ENCODE results near the gene DNAJC2. TPM values are rescaled to one million over a fixed set of nuclear protein-coding genes. Genes with fewer than 3 reads are reported as not detected.

Gene DNAJC2
- total RNA-seq, 1 donor from 2014 or later: 7.6 TPM

DNA sequence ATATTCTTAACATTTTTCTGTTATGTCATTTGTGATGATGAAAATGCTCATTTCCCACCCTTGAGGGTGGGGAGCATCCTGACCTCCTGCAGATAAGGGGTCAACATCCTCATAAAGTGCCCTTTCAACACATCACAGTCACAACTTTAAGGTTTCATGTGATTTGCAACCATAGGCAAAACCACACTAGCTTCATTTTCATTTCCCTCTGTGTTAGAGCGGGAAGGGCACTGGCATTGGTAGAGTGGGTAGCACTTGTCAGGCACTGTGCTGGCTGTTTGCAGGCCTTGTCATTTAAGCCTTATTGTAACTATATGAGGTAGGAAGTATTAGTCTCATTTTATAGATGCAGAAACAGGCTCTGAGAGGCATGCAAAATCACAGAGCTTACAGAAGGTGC is 42.7 kb upstream of the DNAJC2 start:
- H3K9me3 ChIP-seq: no peaks in the 10 kb centered on the region
- H3K27me3 ChIP-seq: no peaks in the 10 kb centered on the region
- no peak overlapping the region for H3K27ac ChIP-seq
- intact Hi-C loops (cut with DNase I): no loop called here
- no peaks in the 10 kb centered on the region for H3K4me1 ChIP-seq
- no peak for DNase-seq (ENCODE audit: low spot score in 2 of 2)
- TF ChIP-seq, protein P1, sequence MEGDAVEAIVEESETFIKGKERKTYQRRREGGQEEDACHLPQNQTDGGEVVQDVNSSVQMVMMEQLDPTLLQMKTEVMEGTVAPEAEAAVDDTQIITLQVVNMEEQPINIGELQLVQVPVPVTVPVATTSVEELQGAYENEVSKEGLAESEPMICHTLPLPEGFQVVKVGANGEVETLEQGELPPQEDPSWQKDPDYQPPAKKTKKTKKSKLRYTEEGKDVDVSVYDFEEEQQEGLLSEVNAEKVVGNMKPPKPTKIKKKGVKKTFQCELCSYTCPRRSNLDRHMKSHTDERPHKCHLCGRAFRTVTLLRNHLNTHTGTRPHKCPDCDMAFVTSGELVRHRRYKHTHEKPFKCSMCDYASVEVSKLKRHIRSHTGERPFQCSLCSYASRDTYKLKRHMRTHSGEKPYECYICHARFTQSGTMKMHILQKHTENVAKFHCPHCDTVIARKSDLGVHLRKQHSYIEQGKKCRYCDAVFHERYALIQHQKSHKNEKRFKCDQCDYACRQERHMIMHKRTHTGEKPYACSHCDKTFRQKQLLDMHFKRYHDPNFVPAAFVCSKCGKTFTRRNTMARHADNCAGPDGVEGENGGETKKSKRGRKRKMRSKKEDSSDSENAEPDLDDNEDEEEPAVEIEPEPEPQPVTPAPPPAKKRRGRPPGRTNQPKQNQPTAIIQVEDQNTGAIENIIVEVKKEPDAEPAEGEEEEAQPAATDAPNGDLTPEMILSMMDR (IDR thresholded peaks at IDR 0.05): no peak
- H3K36me3 ChIP-seq: no peaks in the 10 kb centered on the region
- H3K4me3 ChIP-seq: no peak overlapping the region

DNA sequence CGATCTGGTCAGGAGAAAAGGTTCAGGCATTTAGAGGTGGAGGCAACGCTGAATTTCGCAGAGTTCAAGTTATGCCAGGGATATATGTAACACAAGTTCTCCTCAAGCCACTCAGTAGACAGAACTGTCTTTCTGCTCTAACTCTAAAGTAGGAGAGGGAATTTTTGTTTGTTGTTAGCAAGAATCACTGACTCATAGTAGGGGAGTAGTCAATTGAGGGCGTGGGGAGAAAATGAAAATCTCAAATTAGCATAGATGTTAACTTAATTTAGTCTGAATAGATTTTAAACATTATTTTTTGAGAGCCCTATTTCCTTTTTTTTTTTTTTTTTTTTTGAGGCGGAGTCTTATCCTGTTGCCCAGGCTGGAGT is 37.5 kb upstream of the DNAJC2 start:
- H3K27me3 ChIP-seq: no peaks in the 10 kb centered on the region
- no peaks in the 10 kb centered on the region for H3K9me3 ChIP-seq
- no peak overlapping the region for H3K4me3 ChIP-seq
- H3K27ac ChIP-seq: no peak overlapping the region
- TF ChIP-seq, protein P1 (IDR thresholded peaks at IDR 0.05): no peak
- no peaks in the 10 kb centered on the region for H3K36me3 ChIP-seq
- DNase-seq (ENCODE audit: low spot score in 2 of 2): no peak
- no peaks in the 10 kb centered on the region for H3K4me1 ChIP-seq
- intact Hi-C loops (cut with DNase I): no loop called here

DNA sequence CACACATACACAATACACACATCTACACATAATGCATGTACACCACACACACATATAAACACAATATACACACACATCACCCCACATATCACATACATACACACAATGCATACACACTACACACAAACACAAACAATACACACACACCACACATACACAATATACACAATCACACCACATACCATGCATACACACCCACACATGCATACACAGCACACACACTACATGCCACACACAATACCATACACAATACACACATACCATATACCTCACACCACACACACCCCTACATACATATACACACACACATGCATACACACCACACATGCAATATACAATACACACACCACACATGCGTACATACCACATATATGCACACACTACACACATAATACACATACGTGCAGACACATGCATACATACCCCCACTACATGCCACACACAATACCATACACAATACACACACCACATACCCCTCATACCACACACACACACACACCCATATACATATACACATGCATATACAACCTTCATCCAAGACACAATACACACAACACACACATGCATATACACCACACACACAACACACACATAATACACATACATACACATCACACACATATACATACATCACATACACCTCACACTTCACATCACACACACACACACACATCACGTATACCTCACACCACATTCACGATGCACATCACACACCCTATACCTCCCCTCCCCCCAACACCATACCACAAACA is 36.9 kb upstream of the DNAJC2 start:
- intact Hi-C loops (cut with DNase I): no loop called here
- H3K36me3 ChIP-seq: no peaks in the 10 kb centered on the region
- no peaks in the 10 kb centered on the region for H3K4me1 ChIP-seq
- H3K27me3 ChIP-seq: no peaks in the 10 kb centered on the region
- H3K27ac ChIP-seq: no peak overlapping the region
- no peak for DNase-seq (ENCODE audit: low spot score in 2 of 2)
- no peak overlapping the region for H3K4me3 ChIP-seq
- no peaks in the 10 kb centered on the region for H3K9me3 ChIP-seq
- TF ChIP-seq, protein P1 (IDR thresholded peaks at IDR 0.05): no peak

DNA sequence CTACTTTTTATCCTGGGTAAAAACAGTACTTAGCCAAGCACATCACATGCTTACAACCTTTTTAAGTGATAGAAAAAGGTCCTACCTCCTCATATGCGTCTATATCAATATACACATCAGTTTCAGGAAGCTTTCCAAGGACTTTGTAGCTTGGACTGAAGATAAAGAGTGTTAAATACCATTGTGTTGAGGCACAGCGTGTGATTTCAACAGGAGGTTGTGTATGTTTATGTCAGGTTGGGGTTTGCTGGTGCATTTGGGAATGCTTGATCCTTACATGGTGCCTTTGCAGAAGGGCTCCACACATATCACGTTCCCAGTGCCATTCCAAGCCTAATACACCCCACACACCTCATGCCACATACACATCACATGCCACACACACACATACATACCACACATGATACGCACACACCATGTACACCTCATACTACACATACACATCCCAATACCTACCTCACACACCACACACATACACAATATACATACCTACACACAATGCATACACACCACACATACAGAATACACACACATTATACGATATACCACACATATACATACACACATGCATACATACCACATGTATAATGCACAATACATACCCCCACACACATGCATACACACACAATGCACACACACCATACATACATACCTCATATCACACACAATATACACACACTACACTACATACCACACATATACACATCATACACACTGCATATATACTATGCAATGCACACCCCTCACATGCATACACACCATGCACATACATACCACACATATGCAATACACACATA is 36.0 kb upstream of the DNAJC2 start:
- no peaks in the 10 kb centered on the region for H3K27me3 ChIP-seq
- no peaks in the 10 kb centered on the region for H3K36me3 ChIP-seq
- no peaks in the 10 kb centered on the region for H3K9me3 ChIP-seq
- no peak overlapping the region for H3K27ac ChIP-seq
- TF ChIP-seq, protein P1 (IDR thresholded peaks at IDR 0.05): no peak
- no peaks in the 10 kb centered on the region for H3K4me1 ChIP-seq
- H3K4me3 ChIP-seq: no peak overlapping the region
- intact Hi-C loops (cut with DNase I): no loop called here
- DNase-seq (ENCODE audit: low spot score in 2 of 2): no peak

DNA sequence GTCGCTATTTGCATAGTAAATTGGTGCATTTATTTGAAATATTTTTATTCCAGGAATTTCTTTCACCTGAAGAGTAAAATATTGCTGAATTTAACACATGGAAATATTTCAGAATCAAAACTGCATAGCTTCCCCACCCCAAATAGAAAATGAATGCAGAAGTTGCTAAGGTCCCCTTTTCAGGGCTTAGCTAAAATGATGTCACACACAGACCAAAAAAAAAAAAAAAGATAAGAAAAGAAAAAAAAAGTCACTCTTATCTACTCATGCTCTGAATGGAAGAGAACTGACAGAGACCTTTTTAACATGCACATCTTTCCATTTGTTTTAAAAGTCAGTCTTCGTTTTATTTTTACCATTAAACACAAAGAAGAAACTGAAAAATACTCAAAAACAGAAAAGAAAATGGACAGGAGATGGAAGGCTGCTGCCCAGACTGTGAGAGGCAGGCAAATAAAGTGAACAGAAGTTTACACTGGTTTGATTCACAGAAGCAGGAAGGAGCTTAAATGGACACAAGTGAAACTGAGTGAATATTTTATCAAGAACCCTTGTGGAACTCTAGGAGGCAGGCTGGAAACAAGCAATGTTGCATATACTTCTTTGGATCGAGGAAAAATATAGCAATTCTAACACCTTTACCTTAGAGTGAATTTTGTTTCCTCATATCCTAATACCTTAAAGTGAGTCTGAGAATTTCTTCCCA is 34.9 kb upstream of the DNAJC2 start:
- no peaks in the 10 kb centered on the region for H3K4me1 ChIP-seq
- no peaks in the 10 kb centered on the region for H3K27me3 ChIP-seq
- no peak overlapping the region for H3K4me3 ChIP-seq
- H3K36me3 ChIP-seq: no peaks in the 10 kb centered on the region
- TF ChIP-seq, protein P1 (IDR thresholded peaks at IDR 0.05): no peak
- H3K9me3 ChIP-seq: no peaks in the 10 kb centered on the region
- no peak overlapping the region for H3K27ac ChIP-seq
- DNase-seq (ENCODE audit: low spot score in 2 of 2): no peak
- intact Hi-C loops (cut with DNase I): no loop called here
